NOMO-1 treated with DMSO at 0.1 percent for 48 hours (cell line): Measurements from ENCODE around the gene TNFRSF9.
"Not testable (repeated sequence)": the region's sequence is repeated elsewhere in the genome, so short reads cannot be mapped to it uniquely, and the experiment has no call there.

Experiments used
- DNase-seq: peaks from one replicate; lab custom pipeline; 2025; ENCODE audit not compliant: unreplicated experiment; lab: John Stamatoyannopoulos, UW

The TNFRSF9 gene

DNA sequence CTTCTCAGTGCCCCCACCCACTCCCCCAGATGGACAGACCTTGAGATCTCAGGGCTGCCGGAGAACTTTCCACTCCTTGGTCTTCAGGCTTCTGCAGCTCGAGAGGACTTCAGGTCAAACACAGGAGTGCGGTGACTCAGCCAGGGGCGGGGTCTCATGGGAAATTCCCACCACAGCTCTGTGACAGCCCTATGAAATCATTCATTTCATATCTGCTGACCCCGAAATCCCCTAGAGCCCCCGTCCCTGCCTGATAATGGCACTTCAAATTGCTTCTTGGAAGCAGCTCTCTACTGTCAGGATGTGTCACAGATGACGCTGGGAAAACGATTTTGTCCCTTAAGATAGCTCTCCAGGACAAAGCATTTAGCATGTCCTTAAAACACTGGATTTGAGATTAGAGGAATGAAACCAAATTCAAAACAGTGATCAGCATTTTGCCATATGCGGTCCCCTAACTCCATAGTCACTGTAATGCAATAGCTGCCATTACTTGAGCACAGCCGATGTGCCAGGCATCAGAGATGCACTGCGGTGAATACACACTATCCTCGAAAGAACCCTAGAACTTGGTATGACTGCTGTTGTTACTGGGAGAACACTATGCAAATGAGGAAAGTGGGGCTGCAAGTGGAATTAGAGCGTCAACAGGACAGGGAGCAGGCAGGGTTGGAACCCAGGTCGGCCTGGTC lies at the start of gene TNFRSF9:
Gene TNFRSF9, minus strand, starts transcription at position 95 of the 692 bp plus-strand sequence. CDS start 845 bp downstream, outside the sequence.
- no peak for DNase-seq

GRCh38 chr1:7989762-7990428 lies 49.3 kb upstream of the TNFRSF9 start:
- no peak for DNase-seq

DNA sequence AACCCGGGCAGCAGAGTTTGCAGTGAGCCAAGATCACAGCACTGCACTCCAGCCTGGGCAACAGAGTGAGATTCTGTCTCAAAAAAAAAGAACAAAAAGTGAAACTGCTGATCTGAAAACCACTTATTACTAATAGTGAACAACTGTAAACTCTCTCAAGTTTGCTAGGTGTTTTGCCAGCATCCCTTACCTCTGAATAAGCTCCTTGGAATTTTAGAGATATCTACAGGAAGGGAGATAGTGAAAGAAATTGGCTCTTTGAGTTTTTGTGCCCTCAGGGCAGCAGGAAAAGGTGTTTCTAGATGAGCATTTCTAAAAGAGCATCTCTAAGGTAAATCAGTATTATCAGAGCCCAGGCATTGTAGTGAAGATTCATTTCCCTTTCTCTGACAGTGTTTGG lies 47.9 kb upstream of the TNFRSF9 start:
- no peak for DNase-seq

DNA sequence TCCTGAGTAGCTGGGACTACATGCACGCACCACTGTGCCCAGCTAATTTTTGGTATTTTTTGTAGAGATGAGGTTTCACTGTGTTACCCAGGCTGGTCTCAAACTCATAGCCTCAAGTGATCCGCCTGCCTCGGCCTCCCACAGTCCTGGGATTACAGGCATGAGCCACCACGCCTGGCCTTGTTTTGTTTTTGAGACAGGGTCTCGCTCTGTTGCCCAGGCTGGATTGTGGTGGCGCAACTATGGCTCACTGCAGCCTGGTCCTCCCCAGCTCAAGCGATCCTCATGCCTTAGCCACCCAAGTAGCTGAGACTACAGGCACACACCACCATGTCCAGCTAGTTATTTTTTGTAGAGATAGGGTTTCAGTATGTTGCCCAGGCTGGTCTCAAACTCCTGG lies 46.9 kb upstream of the TNFRSF9 start:
- DNase-seq: no peak

GRCh38 chr1:7985851-7986612 lies 45.4 kb upstream of the TNFRSF9 start:
- no peak for DNase-seq

DNA sequence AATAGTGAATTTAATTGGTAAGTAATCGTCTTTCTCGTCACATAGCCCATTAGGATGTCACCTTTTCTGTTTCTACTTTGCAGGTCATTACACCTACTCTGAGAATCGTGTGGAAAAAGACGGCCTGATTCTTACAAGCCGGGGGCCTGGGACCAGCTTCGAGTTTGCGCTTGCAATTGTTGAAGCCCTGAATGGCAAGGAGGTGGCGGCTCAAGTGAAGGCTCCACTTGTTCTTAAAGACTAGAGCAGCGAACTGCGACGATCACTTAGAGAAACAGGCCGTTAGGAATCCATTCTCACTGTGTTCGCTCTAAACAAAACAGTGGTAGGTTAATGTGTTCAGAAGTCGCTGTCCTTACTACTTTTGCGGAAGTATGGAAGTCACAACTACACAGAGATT lies 44.2 kb upstream of the TNFRSF9 start:
- no peak for DNase-seq

DNA sequence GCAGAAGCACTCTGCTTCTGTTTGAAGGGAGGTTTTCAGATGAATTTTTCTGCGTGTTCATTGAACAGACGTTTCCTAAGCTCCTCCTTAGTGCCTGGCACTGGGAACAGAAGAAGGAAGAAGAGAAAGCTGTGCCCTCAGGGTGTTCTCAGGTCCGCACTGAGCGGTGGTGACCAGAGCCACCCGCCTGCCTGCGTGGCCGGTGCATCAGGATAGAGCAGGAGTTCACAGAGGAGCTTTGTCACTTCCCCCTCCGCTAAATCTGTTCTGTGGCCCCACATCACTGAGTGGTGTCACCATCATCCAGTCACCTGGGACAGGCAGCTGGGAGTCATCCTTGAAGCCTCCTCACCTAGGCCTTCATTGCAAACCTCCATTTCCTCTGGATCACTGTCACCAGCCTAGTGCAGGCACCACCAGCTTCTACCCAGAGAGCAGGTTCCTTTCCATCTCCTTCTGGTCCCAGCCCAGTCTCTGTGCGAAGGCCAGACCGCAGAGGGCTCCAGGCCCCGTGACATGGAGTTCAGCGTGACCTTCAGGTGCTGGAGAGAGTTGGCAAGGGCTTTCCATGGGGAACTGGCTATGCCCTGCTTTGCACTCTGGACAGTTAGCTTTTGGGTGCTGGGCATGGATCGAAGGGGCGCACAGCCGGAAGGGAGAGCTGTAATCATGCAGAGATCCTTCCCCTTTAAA lies 42.6 kb upstream of the TNFRSF9 start:
- DNase-seq: no peak

DNA sequence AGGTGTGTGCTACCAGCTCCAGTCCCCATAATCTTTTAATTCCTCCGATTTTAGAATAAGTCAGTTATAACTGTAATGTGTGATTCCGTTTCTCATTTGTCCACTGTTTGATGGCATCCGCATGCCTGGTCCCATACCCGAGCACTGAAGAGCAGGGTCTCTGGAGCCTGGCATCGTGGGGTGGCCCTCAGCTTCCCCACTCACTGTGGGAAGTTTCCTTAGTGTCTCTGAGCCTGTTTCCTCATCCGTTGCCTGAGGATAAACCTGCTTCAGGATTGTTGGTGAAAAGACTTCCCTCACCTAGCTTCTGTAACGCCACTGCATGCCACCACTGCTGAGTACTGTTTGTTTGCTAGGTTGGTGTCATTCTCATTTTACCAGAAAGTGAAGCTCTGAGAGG lies 40.3 kb upstream of the TNFRSF9 start:
- no peak for DNase-seq

GRCh38 chr1:7975212-7975865 lies 34.7 kb upstream of the TNFRSF9 start:
- DNase-seq: peak; percentile 15

DNA sequence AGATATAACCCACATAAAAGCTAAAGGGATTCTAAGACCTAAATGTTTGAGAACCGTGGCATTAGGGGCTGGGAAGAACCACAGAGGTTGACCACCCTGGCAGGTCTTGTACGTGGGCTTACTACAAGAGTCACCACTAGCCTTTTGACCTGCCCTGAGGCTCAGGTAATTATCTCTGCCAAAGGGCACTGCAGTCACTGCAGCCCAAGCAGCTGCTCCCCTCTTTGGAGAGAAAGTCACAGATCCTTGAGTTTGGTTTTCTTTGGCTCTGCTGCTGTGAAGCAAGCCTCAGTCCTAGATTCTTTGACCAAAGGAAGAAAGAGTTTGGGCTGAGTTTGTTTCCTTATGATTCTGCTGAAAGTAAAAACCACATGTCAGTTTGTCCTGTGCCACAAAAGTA lies 32.4 kb upstream of the TNFRSF9 start:
- DNase-seq: no peak

DNA sequence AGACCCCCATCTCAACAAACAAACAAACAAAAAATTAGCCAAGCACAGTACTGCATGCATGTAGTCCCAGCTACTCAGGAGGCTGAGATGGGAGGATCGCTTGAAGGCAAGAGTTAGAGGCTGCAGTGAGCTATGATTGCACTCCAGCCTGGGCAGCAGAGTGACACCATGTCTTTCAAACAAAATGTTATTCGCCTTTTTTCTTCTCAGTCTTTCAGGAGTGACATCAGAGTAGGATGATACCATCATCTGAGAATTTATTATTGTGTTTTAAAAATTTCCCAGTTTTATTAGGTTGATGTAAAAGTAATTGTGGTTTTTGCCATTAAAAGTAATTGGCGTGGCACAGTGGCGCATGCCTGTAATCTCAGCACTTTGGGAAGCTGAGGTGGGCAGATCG lies 31.6 kb upstream of the TNFRSF9 start:
- DNase-seq: no peak

DNA sequence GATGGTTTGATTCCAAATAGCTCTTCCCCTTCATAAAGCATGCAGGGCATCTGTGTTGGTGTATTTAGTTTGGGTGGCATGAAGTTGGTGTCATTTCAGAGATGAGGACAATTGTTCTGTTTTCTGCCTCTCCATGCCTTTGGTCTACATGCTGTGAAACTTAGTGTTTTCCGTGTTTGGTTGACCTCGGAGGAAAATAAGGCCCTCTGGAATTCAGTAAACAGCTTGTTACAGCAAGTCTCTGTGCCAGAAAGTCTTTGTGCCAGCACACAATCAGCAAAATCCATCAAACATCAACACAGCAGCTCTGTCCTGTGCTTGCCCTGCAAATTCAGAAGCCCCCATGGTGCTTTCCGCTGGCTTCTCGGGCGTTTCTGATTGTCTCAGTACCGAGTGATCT lies 30.4 kb upstream of the TNFRSF9 start:
- no peak for DNase-seq

DNA sequence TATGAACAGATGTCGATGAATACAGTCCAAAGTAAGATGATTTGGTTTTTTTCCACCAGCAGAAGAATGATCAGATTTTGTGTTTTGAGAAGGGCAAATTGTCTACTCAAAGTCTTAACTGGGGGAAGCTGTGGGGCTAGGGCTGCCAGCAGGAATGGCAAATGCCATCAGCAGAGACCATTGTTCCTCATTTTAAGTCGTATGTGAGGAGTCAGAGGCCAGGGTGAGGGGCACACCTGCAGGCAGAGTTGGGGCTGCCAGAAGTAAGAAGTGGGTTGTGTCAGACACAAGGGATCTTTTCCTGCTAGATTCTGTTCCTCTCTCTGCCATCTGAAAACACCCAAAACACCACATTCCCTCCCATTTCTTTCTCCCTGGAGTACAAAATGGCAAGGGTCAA lies 29.6 kb upstream of the TNFRSF9 start:
- no peak for DNase-seq

DNA sequence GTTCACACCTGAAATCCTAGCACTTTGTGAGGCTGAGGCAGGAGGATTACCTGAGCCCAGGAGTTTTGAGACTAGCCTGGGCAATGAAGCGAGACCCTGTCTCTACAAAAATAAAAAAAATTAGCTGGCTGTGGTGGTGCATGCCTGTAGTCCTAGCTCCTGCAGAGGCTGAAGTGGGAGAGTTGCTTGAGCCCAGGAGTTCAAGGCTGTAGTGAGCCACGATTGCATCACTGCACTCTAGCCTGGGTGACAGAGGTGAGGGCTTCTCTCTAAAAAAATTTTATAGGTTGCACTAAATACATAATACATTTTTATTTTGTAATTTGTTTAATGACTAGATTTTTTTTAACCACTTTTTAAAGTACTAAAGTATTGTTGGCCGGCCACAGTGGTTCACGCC lies 27.0 kb upstream of the TNFRSF9 start:
- no peak for DNase-seq

GRCh38 chr1:7967196-7967595 lies 26.6 kb upstream of the TNFRSF9 start:
- no peak for DNase-seq

DNA sequence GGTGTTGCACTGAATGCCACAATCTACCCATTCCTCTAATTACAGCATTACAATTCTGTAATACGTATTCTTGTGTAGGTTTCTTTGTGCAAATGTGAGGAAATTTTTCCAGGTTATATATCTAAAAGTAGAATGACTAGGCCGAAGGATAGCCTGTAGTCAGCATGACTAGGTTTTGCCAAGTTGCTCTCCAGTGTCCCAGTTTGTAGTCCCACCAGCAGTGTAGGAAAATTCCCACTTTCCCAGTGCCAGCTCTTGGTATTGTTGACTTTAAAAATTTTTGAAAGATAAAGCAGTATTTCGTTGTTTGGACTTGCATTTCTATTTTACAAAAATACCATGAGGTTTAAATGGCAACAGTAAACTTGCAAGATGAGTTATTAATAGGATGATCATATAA lies 23.8 kb upstream of the TNFRSF9 start:
- no peak for DNase-seq

- DNase-seq: not testable (repeated sequence)
Observed at GRCh38 chr1:7963841-7964240, 23.2 kb upstream of the TNFRSF9 start.

DNA sequence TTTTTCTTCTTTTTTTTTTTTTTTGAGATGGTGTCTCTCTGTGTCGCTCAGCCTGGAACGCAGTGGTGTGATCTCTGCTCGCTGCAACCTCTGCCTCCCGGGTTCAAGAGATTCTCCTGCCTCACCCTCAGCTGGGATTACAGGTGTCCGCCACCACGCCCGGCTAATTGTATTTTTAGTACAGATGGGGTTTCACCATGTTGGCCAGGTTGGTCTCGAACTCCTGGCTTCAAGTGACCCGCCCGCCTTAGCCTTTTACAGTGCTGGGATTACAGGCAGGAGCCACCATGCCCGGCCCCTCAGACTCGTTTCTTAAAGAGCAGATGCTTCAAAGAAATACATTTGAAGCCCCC lies 22.7 kb upstream of the TNFRSF9 start:
- DNase-seq: not testable (repeated sequence)

GRCh38 chr1:7962636-7963377 lies 22.2 kb upstream of the TNFRSF9 start:
- DNase-seq: no peak

- DNase-seq: peak; percentile 21
Observed at GRCh38 chr1:7962014-7962335, 21.3 kb upstream of the TNFRSF9 start.
